Measurements from ENCODE around the gene MYRIP.

GRCh38 chr3:40128166-40128565, 318.8 kb downstream of the MYRIP start:
- TF ChIP-seq CTCF (IDR thresholded peaks at IDR 0.05; ENCODE audit: low read depth, low read length) (no peak), POLR2A (IDR thresholded peaks at IDR 0.05; ENCODE audit: extremely low read depth, insufficient read length) (no peak)
